Upper lobe of left lung (tissue), 6 donors: ENCODE results near the gene CCDC71L. TPM values are rescaled to one million over a fixed set of nuclear protein-coding genes. Genes with fewer than 3 reads are reported as not detected.
"Not testable (repeated sequence)": the region's sequence is repeated elsewhere in the genome, so short reads cannot be mapped to it uniquely, and the experiment has no call there.

Experiments used
- ATAC-seq, 2 donors: fragments of 200-7000 bp; cut with Tn5 transposase; one replicate each; pipeline ENCODE4 v1.9.1; 2022; ENCODE audit warnings: mild to moderate bottlenecking in 2 of 2, moderate library complexity in 2 of 2; ENCODE audit not compliant: low FRiP score in 2 of 2
- DNase-seq, 2 donors: peaks; one replicate each; pipeline ENCODE4 v3.0.0-alpha.2; 2019 to 2020
- H3K27ac ChIP-seq, 4 donors: fragments of 200-600 bp; sonication (generic); one replicate each; pipeline ENCODE4 v1.5.1; 2016 to 2019
- H3K27me3 ChIP-seq, 4 donors: fragments of 200-600 bp; sonication (generic); one replicate each; pipeline ENCODE4 v1.5.1; 2017 to 2019
- H3K36me3 ChIP-seq, 4 donors: fragments of 200-600 bp; sonication (generic); one replicate each; pipeline ENCODE4 v1.5.1; 2016 to 2019
- H3K4me1 ChIP-seq, 4 donors: fragments of 200-600 bp; sonication (generic); one replicate each; pipeline ENCODE4 v1.5.1; 2018 to 2019
- H3K4me3 ChIP-seq, 4 donors: fragments of 200-600 bp; sonication (generic); one replicate each; pipeline ENCODE4 v1.5.1; 2017 to 2019; ENCODE audit warnings: mild to moderate bottlenecking in 2 of 4, moderate library complexity in 1 of 4
- H3K9me3 ChIP-seq, 4 donors: fragments of 200-600 bp; sonication (generic); one replicate each; pipeline ENCODE4 v1.5.1; 2018 to 2019
- EP300 ChIP-seq, 4 donors: sonication (generic); formaldehyde crosslinking; IDR thresholded peaks; one replicate each; pipeline ENCODE4 v1.5.1; 2017; ENCODE audit warnings: antibody characterized with exemption in 4 of 4, control low read depth in 2 of 4
- POLR2A ChIP-seq, 4 donors: fragments of 450-650 bp; IDR thresholded peaks; one replicate each; pipeline ENCODE4 v1.5.1; 2016 to 2017; ENCODE audit warnings: antibody characterized with exemption in 4 of 4, mild to moderate bottlenecking in 2 of 4
- POLR2AphosphoS5 ChIP-seq, 2 donors: sonication (generic); formaldehyde crosslinking; IDR thresholded peaks; one replicate each; pipeline ENCODE4 v1.5.1; 2017; ENCODE audit warnings: antibody characterized with exemption in 2 of 2
- WGBS, 2 donors: methylation state at CpG; one replicate each; pipeline ENCODE4 v1.1.5; 2017 to 2018; 5-methylcytosine and 5-hydroxymethylcytosine counted together
- total RNA-seq, 6 donors: library from RNA; depleted of rRNA in 4 of 6; stranded (reverse); fragments of >200 nt in 4 of 6; gene quantifications; one replicate each; pipeline versions ENCODE4 v1.1.0 to v1.2.1, GENCODE V29; 2016 to 2021
- TF ChIP-seq, protein P1 (sequence below), 6 experiments: fragments of 450-650 bp in 4 of 6; fragments of 200-600 bp in 2 of 6; sonication (generic) in 2 of 6; IDR thresholded peaks; one replicate each; pipeline ENCODE4 v1.5.1; 2016 to 2019; ENCODE audit warnings: antibody characterized with exemption in 6 of 6
- donor health status: DM: no; HTN: no; CAD: no; lungs with moderate emphysema.
- donor health status: DM: no; HTN: yes; CAD: no; lungs with severe emphysema.

CCDC71L gene
- total RNA-seq, 6 donors from 2014 or later, result 12.6 to 38.7 (median 21.3) TPM

GRCh38 chr7:106692450-106693051, 31.6 kb upstream of the CCDC71L start:
- H3K9me3 ChIP-seq, result no peaks in the 10 kb centered on the region
- H3K4me1 ChIP-seq, result peaks cover 0 to 7% (median 4%) of the 10 kb centered on the region in 4 donors
- no peak overlapping the region for H3K4me3 ChIP-seq
- TF ChIP-seq POLR2AphosphoS5 (IDR thresholded peaks at IDR 0.05), result no peak
- TF ChIP-seq, protein P1, sequence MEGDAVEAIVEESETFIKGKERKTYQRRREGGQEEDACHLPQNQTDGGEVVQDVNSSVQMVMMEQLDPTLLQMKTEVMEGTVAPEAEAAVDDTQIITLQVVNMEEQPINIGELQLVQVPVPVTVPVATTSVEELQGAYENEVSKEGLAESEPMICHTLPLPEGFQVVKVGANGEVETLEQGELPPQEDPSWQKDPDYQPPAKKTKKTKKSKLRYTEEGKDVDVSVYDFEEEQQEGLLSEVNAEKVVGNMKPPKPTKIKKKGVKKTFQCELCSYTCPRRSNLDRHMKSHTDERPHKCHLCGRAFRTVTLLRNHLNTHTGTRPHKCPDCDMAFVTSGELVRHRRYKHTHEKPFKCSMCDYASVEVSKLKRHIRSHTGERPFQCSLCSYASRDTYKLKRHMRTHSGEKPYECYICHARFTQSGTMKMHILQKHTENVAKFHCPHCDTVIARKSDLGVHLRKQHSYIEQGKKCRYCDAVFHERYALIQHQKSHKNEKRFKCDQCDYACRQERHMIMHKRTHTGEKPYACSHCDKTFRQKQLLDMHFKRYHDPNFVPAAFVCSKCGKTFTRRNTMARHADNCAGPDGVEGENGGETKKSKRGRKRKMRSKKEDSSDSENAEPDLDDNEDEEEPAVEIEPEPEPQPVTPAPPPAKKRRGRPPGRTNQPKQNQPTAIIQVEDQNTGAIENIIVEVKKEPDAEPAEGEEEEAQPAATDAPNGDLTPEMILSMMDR (IDR thresholded peaks at IDR 0.05), result no peak
- no peak for TF ChIP-seq EP300 (IDR thresholded peaks at IDR 0.05)
- no peak for TF ChIP-seq POLR2A (IDR thresholded peaks at IDR 0.05)
- no peak for ATAC-seq
- no peaks in the 10 kb centered on the region for H3K27me3 ChIP-seq
- no peaks in the 10 kb centered on the region for H3K36me3 ChIP-seq
- no peak overlapping the region for H3K27ac ChIP-seq
- DNase-seq, result no peak
- 59 to 69% methylated on average over 2 of the region's 2 CpGs for WGBS, 2 donors

DNA sequence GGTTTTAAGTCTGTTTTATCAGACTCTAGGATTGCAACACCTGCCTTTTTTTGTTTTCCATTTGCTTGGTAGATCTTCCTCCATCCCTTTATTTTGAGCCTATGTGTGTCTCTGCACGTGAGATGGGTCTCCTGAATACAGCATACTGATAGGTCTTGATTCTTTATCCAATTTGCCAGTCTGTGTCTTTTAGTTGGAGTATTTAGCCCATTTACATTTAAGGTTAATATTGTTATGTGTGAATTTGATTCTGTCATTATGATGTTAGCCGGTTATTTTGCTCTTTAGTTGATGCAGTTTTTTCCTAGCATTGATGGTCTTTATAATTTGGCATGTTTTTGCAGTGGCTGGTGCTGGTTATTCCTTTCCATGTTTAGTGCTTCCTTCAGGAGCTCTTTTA, 27.2 kb upstream of the CCDC71L start:
- not testable (repeated sequence) for H3K9me3 ChIP-seq, ATAC-seq, H3K36me3 ChIP-seq, H3K27ac ChIP-seq, H3K27me3 ChIP-seq, DNase-seq, H3K4me3 ChIP-seq, H3K4me1 ChIP-seq
- WGBS, 2 donors, result 59 to 98% methylated on average over 2 of the region's 2 CpGs

DNA sequence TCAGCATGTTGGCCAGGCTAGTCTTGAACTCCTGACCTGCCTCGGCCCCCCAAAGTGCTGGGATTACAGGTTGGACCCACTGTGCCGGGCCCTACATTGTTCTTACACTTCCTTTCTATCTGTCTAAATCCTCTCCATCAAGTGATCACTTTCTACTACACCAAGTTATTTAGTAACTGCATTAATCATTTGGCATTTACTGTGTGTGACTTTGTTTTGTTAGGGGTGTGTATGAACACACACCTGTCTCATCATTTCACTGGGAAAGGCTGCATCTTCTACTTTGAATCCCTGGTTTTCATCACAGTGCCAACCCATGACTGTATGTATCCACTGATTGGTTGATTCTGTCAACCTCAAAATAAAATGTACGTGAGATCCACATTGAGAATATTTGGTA, 23.0 kb upstream of the CCDC71L start:
- WGBS, 2 donors, result 97 to 100% methylated on average over 3 of the region's 3 CpGs
- ATAC-seq, result no peak
- Histone ChIP-seq H3K9me3 (no peaks in the 10 kb centered on the region), H3K27ac (no peak overlapping the region), H3K36me3 (no peaks in the 10 kb centered on the region), H3K4me3 (no peak overlapping the region), H3K27me3 (no peaks in the 10 kb centered on the region), H3K4me1 (peaks cover 0 to 6% (median 0%) of the 10 kb centered on the region in 4 donors)
- TF ChIP-seq, protein P1 (IDR thresholded peaks at IDR 0.05), result no peak
- TF ChIP-seq EP300 (IDR thresholded peaks at IDR 0.05) (no peak), POLR2AphosphoS5 (IDR thresholded peaks at IDR 0.05) (no peak), POLR2A (IDR thresholded peaks at IDR 0.05) (no peak)
- DNase-seq, result no peak

- DNase-seq, result no peak
- ATAC-seq, result no peak
- TF ChIP-seq EP300 (IDR thresholded peaks at IDR 0.05) (no peak), POLR2AphosphoS5 (IDR thresholded peaks at IDR 0.05) (no peak), POLR2A (IDR thresholded peaks at IDR 0.05) (no peak)
- TF ChIP-seq, protein P1 (IDR thresholded peaks at IDR 0.05), result no peak
- H3K27ac ChIP-seq, result no peak overlapping the region
- no peaks in the 10 kb centered on the region for H3K9me3 ChIP-seq
- 64 to 86% methylated on average over 5 of the region's 5 CpGs for WGBS, 2 donors
- H3K4me1 ChIP-seq, result peaks cover 0 to 6% (median 0%) of the 10 kb centered on the region in 4 donors
- H3K4me3 ChIP-seq, result no peak overlapping the region
- no peaks in the 10 kb centered on the region for H3K36me3 ChIP-seq
- no peaks in the 10 kb centered on the region for H3K27me3 ChIP-seq
Observed at GRCh38 chr7:106681815-106682495, 21.0 kb upstream of the CCDC71L start.

GRCh38 chr7:106679153-106679931, 18.4 kb upstream of the CCDC71L start:
- no peaks in the 10 kb centered on the region for H3K9me3 ChIP-seq
- ATAC-seq, result peak; percentile 62 to 68

More at GRCh38 chr7:106679153-106679931, 18.4 kb upstream of the CCDC71L start:
- Histone ChIP-seq H3K36me3 (no peaks in the 10 kb centered on the region), H3K27ac (no peak overlapping the region), H3K4me1 (peaks cover 0 to 6% (median 0%) of the 10 kb centered on the region in 4 donors), H3K4me3 (no peak overlapping the region), H3K27me3 (no peaks in the 10 kb centered on the region)
- TF ChIP-seq POLR2AphosphoS5 (IDR thresholded peaks at IDR 0.05) (peak in 1 of 2 donors; percentile 59), POLR2A (IDR thresholded peaks at IDR 0.05) (no peak)
- WGBS, 2 donors, result 51 to 53% methylated on average over 6 of the region's 6 CpGs
- DNase-seq, result peak in 1 of 2 donors; percentile 24
